Neural cell (in vitro differentiated cells): ENCODE data around the gene IPPK. TPM values are rescaled to one million over a fixed set of nuclear protein-coding genes. Genes with fewer than 3 reads are reported as not detected.

Experiments used
- H2AFZ ChIP-seq: fragments of 200-600, 300-800 bp; sonication (generic), shearing (Covaris generic); 2 replicates; pipeline ENCODE4 v1.6.0; 2014; ENCODE audit warnings: low read depth, mild to moderate bottlenecking, antibody characterized with exemption, low read length, moderate library complexity
- H3F3A ChIP-seq: fragments of 200-600 bp; shearing (Covaris generic); 2 replicates; pipeline ENCODE4 v1.6.1; 2016; ENCODE audit warnings: mild to moderate bottlenecking, moderate library complexity, mixed read lengths, antibody characterized with exemption, low read length; ENCODE audit not compliant: insufficient read depth, poor library complexity, severe bottlenecking
- H3K27ac ChIP-seq: fragments of 200-600, 300-800 bp; sonication (generic), shearing (Covaris generic); 2 replicates; pipeline ENCODE4 v1.5.1; 2014; ENCODE audit warnings: mild to moderate bottlenecking, low read length, moderate library complexity
- H3K27me3 ChIP-seq: fragments of 300-800, 200-600 bp; sonication (generic), shearing (Covaris generic); 2 replicates; pipeline ENCODE4 v1.6.0; 2014; ENCODE audit warnings: mild to moderate bottlenecking, low read depth, low read length, moderate library complexity; ENCODE audit not compliant: insufficient read depth
- H3K36me3 ChIP-seq: fragments of 300-800, 200-600 bp; sonication (generic), shearing (Covaris generic); 2 replicates; pipeline ENCODE4 v1.5.1; 2014; ENCODE audit warnings: mild to moderate bottlenecking, antibody characterized with exemption, low read length, moderate library complexity; ENCODE audit not compliant: insufficient read depth
- H3K4me2 ChIP-seq: fragments of 300-800, 200-600 bp; sonication (generic), shearing (Covaris generic); 2 replicates; pipeline ENCODE4 v1.6.0; 2014; ENCODE audit warnings: mild to moderate bottlenecking, low read length
- H3K4me3 ChIP-seq: fragments of 300-800, 200-600 bp; sonication (generic), shearing (Covaris generic); 2 replicates; pipeline ENCODE4 v1.5.1; 2014; ENCODE audit warnings: mild to moderate bottlenecking, low read length, moderate library complexity
- H3K79me2 ChIP-seq: fragments of 200-600 bp; shearing (Covaris generic); replicated peaks from 2 replicates; pipeline ENCODE4 v1.6.0; 2014; ENCODE audit warnings: mild to moderate bottlenecking, low read length, moderate library complexity; ENCODE audit not compliant: insufficient read depth
- H3K9ac ChIP-seq: fragments of 300-800, 200-600 bp; sonication (generic), shearing (Covaris generic); 2 replicates; pipeline ENCODE4 v1.6.1; 2016; ENCODE audit warnings: mild to moderate bottlenecking, low read length, mixed read lengths
- H3K9me2 ChIP-seq: fragments of 200-600 bp; shearing (Covaris generic); 2 replicates; pipeline ENCODE4 v1.6.1; 2016; ENCODE audit warnings: mild to moderate bottlenecking, low read length, mixed read lengths; ENCODE audit not compliant: insufficient read depth
- H3K9me3 ChIP-seq: fragments of 200-600, 300-800 bp; sonication (generic), shearing (Covaris generic); 2 replicates; pipeline ENCODE4 v1.6.1; 2016; ENCODE audit warnings: mild to moderate bottlenecking, mixed run types, low read length, moderate library complexity, mixed read lengths
- H4K20me1 ChIP-seq: fragments of 200-600 bp; shearing (Covaris generic); 2 replicates; pipeline ENCODE4 v1.6.1; 2016; ENCODE audit warnings: mild to moderate bottlenecking, mixed run types; ENCODE audit not compliant: insufficient read depth
- EP300 ChIP-seq: fragments of 450-650 bp; conservative IDR thresholded peaks from 2 replicates; pipeline ENCODE4 v1.6.1; 2014; ENCODE audit warnings: antibody characterized with exemption, mild to moderate bottlenecking, moderate library complexity; ENCODE audit not compliant: poor library complexity, severe bottlenecking
- EZH2 ChIP-seq: fragments of 200-600, 300-800 bp; shearing (Covaris generic), sonication (generic); IDR thresholded peaks from 2 replicates; pipeline ENCODE4 v1.6.1; 2014; ENCODE audit warnings: antibody characterized with exemption, low read length, borderline replicate concordance, mild to moderate bottlenecking; ENCODE audit not compliant: insufficient read depth, poor library complexity, severe bottlenecking
- MXI1 ChIP-seq: fragments of 450-650 bp; conservative IDR thresholded peaks from 2 replicates; pipeline ENCODE4 v1.6.1; 2014; ENCODE audit warnings: antibody characterized with exemption, mild to moderate bottlenecking; ENCODE audit not compliant: poor library complexity, severe bottlenecking
- POLR2AphosphoS5 ChIP-seq: IDR thresholded peaks from 2 replicates; pipeline ENCODE4 v1.6.1; 2012
- RAD21 ChIP-seq: fragments of 450-650 bp; conservative IDR thresholded peaks from 2 replicates; pipeline ENCODE4 v1.6.1; 2014; ENCODE audit warnings: antibody characterized with exemption, mild to moderate bottlenecking, moderate library complexity
- SMC3 ChIP-seq: fragments of 450-650 bp; conservative IDR thresholded peaks from 2 replicates; pipeline ENCODE4 v1.6.1; 2014; ENCODE audit warnings: antibody characterized with exemption, mild to moderate bottlenecking, moderate library complexity; ENCODE audit not compliant: poor library complexity
- TAF1 ChIP-seq: IDR thresholded peaks from 2 replicates; pipeline ENCODE4 v1.6.1; 2012; ENCODE audit warnings: low read depth
- polyA plus RNA-seq: library from polyadenylated mRNA; depleted of rRNA; stranded (reverse); fragments of >200 nt; gene quantifications from 2 replicates; pipeline ENCODE4 v1.2.3, GENCODE V29; 2014
- TF ChIP-seq, protein P1 (sequence below): fragments of 450-650 bp; IDR thresholded peaks from 2 replicates; pipeline ENCODE4 v1.5.1; 2014; ENCODE audit warnings: antibody characterized with exemption, mild to moderate bottlenecking, moderate library complexity; ENCODE audit not compliant: poor library complexity, severe bottlenecking
- TF ChIP-seq, protein P2 (sequence below): IDR thresholded peaks from 2 replicates; pipeline ENCODE4 v1.6.1; 2012; ENCODE audit warnings: borderline replicate concordance

Gene IPPK
- polyA plus RNA-seq, 1 donor from 2014 or later: 34.3 TPM

- H3K4me2 ChIP-seq: no peak overlapping the region
- H4K20me1 ChIP-seq: no peaks in the 10 kb centered on the region
- H3F3A ChIP-seq: no peaks in the 10 kb centered on the region
- no peaks in the 10 kb centered on the region for H3K9me3 ChIP-seq
- no peaks in the 10 kb centered on the region for H3K27me3 ChIP-seq
- H3K4me3 ChIP-seq: no peak overlapping the region
- H3K9me2 ChIP-seq: no peaks in the 10 kb centered on the region
- H3K27ac ChIP-seq: no peak overlapping the region
- H2AFZ ChIP-seq: no peak overlapping the region
- H3K9ac ChIP-seq: no peak overlapping the region
- peaks cover 24% of the 10 kb centered on the region for H3K79me2 ChIP-seq
- H3K36me3 ChIP-seq: no peaks in the 10 kb centered on the region
- TF ChIP-seq TAF1: no peak
- TF ChIP-seq RAD21: no peak
- no peak for TF ChIP-seq SMC3
- TF ChIP-seq, protein P1, sequence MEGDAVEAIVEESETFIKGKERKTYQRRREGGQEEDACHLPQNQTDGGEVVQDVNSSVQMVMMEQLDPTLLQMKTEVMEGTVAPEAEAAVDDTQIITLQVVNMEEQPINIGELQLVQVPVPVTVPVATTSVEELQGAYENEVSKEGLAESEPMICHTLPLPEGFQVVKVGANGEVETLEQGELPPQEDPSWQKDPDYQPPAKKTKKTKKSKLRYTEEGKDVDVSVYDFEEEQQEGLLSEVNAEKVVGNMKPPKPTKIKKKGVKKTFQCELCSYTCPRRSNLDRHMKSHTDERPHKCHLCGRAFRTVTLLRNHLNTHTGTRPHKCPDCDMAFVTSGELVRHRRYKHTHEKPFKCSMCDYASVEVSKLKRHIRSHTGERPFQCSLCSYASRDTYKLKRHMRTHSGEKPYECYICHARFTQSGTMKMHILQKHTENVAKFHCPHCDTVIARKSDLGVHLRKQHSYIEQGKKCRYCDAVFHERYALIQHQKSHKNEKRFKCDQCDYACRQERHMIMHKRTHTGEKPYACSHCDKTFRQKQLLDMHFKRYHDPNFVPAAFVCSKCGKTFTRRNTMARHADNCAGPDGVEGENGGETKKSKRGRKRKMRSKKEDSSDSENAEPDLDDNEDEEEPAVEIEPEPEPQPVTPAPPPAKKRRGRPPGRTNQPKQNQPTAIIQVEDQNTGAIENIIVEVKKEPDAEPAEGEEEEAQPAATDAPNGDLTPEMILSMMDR: no peak
- no peak for TF ChIP-seq POLR2AphosphoS5
- TF ChIP-seq EP300: no peak
- TF ChIP-seq EZH2: no peak
- TF ChIP-seq MXI1: no peak
- TF ChIP-seq, protein P2, sequence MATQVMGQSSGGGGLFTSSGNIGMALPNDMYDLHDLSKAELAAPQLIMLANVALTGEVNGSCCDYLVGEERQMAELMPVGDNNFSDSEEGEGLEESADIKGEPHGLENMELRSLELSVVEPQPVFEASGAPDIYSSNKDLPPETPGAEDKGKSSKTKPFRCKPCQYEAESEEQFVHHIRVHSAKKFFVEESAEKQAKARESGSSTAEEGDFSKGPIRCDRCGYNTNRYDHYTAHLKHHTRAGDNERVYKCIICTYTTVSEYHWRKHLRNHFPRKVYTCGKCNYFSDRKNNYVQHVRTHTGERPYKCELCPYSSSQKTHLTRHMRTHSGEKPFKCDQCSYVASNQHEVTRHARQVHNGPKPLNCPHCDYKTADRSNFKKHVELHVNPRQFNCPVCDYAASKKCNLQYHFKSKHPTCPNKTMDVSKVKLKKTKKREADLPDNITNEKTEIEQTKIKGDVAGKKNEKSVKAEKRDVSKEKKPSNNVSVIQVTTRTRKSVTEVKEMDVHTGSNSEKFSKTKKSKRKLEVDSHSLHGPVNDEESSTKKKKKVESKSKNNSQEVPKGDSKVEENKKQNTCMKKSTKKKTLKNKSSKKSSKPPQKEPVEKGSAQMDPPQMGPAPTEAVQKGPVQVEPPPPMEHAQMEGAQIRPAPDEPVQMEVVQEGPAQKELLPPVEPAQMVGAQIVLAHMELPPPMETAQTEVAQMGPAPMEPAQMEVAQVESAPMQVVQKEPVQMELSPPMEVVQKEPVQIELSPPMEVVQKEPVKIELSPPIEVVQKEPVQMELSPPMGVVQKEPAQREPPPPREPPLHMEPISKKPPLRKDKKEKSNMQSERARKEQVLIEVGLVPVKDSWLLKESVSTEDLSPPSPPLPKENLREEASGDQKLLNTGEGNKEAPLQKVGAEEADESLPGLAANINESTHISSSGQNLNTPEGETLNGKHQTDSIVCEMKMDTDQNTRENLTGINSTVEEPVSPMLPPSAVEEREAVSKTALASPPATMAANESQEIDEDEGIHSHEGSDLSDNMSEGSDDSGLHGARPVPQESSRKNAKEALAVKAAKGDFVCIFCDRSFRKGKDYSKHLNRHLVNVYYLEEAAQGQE: no peak
Measured at GRCh38 chr9:92666236-92666635, 3.7 kb downstream of the IPPK start.

GRCh38 chr9:92665836-92666235, 4.1 kb downstream of the IPPK start:
- Histone ChIP-seq H3K36me3 (no peaks in the 10 kb centered on the region), H3K4me2 (no peak overlapping the region), H2AFZ (no peak overlapping the region), H3K79me2 (peaks cover 22% of the 10 kb centered on the region), H3K9me3 (no peaks in the 10 kb centered on the region), H3K9ac (no peak overlapping the region), H3F3A (no peaks in the 10 kb centered on the region), H3K27ac (no peak overlapping the region), H3K4me3 (no peak overlapping the region), H3K9me2 (no peaks in the 10 kb centered on the region), H4K20me1 (no peaks in the 10 kb centered on the region), H3K27me3 (no peaks in the 10 kb centered on the region)
- no peak for TF ChIP-seq EZH2
- no peak for TF ChIP-seq MXI1
- no peak for TF ChIP-seq POLR2AphosphoS5
- no peak for TF ChIP-seq EP300
